ENCODE measurements around the gene FHIT. TPM values are rescaled to one million over a fixed set of nuclear protein-coding genes. Genes with fewer than 3 reads are reported as not detected.

The FHIT gene
- total RNA-seq, 2 experiments from 2014 or later = 9.6 to 9.7 TPM

- DNase-seq = no peak
- POLR2A ChIA-PET = no interaction called here
- Mint-ChIP-seq H3K27me3 (no peaks in the 10 kb centered on the region), H3K36me3 (ENCODE audit: low read depth) (no peaks in the 10 kb centered on the region), H3K27ac (no peak overlapping the region), H3K4me3 (no peak overlapping the region), H3K4me1 (peaks cover 7% of the 10 kb centered on the region), H3K9me3 (peaks cover 3% of the 10 kb centered on the region)
- CTCF ChIA-PET = no interaction called here
Measured at GRCh38 chr3:61108247-61109019, 142.8 kb downstream of the FHIT start.

- DNase-seq = no peak
- no peak overlapping the region for H3K27ac Mint-ChIP-seq
- H3K4me3 Mint-ChIP-seq = no peak overlapping the region
- H3K9me3 Mint-ChIP-seq = peaks cover 3% of the 10 kb centered on the region
- H3K27me3 Mint-ChIP-seq = no peaks in the 10 kb centered on the region
- no peaks in the 10 kb centered on the region for H3K4me1 Mint-ChIP-seq
- H3K36me3 Mint-ChIP-seq (ENCODE audit: low read depth) = no peaks in the 10 kb centered on the region
- ChIA-PET CTCF (interaction anchor here (0.6 kb wide), 1 partner anchor 17 kb away, joined by 3 read pairs; no protein-coding TSS in a partner anchor), POLR2A (no interaction called here)
Measured at GRCh38 chr3:61094608-61095007, 156.6 kb downstream of the FHIT start.

GRCh38 chr3:61093364-61093763, 157.9 kb downstream of the FHIT start:
- no peak overlapping the region for H3K27ac Mint-ChIP-seq
- no peak overlapping the region for H3K4me3 Mint-ChIP-seq
- CTCF ChIA-PET = no interaction called here
- POLR2A ChIA-PET = no interaction called here
- H3K9me3 Mint-ChIP-seq = peaks cover 3% of the 10 kb centered on the region
- DNase-seq = no peak
- H3K27me3 Mint-ChIP-seq = no peaks in the 10 kb centered on the region
- no peaks in the 10 kb centered on the region for H3K36me3 Mint-ChIP-seq (ENCODE audit: low read depth)
- no peaks in the 10 kb centered on the region for H3K4me1 Mint-ChIP-seq

- POLR2A ChIA-PET = no interaction called here
- no peak overlapping the region for H3K4me3 Mint-ChIP-seq
- DNase-seq = no peak
- H3K4me1 Mint-ChIP-seq = no peaks in the 10 kb centered on the region
- peaks cover 3% of the 10 kb centered on the region for H3K9me3 Mint-ChIP-seq
- H3K27me3 Mint-ChIP-seq = no peaks in the 10 kb centered on the region
- no peak overlapping the region for H3K27ac Mint-ChIP-seq
- no peaks in the 10 kb centered on the region for H3K36me3 Mint-ChIP-seq (ENCODE audit: low read depth)
- CTCF ChIA-PET = no interaction called here
Measured at GRCh38 chr3:61092870-61093269, 158.4 kb downstream of the FHIT start.

- DNase-seq = no peak
- Mint-ChIP-seq H3K4me3 (no peak overlapping the region), H3K4me1 (no peaks in the 10 kb centered on the region), H3K9me3 (peaks cover 2% of the 10 kb centered on the region), H3K27me3 (peaks cover 2% of the 10 kb centered on the region), H3K27ac (no peak overlapping the region), H3K36me3 (ENCODE audit: low read depth) (no peaks in the 10 kb centered on the region)
- POLR2A ChIA-PET = no interaction called here
- CTCF ChIA-PET = no interaction called here
Measured at GRCh38 chr3:61090389-61091169, 160.7 kb downstream of the FHIT start.

GRCh38 chr3:61087465-61087864, 163.8 kb downstream of the FHIT start:
- H3K4me1 Mint-ChIP-seq = no peaks in the 10 kb centered on the region
- H3K9me3 Mint-ChIP-seq = no peaks in the 10 kb centered on the region
- no peak overlapping the region for H3K4me3 Mint-ChIP-seq
- CTCF ChIA-PET = no interaction called here
- H3K36me3 Mint-ChIP-seq (ENCODE audit: low read depth) = no peaks in the 10 kb centered on the region
- H3K27me3 Mint-ChIP-seq = peaks cover 2% of the 10 kb centered on the region
- POLR2A ChIA-PET = no interaction called here
- DNase-seq = no peak
- H3K27ac Mint-ChIP-seq = no peak overlapping the region

- no peaks in the 10 kb centered on the region for H3K4me1 Mint-ChIP-seq
- no peak overlapping the region for H3K4me3 Mint-ChIP-seq
- H3K27ac Mint-ChIP-seq = no peak overlapping the region
- no peaks in the 10 kb centered on the region for H3K9me3 Mint-ChIP-seq
- POLR2A ChIA-PET = no interaction called here
- H3K27me3 Mint-ChIP-seq = no peaks in the 10 kb centered on the region
- no peak for DNase-seq
- H3K36me3 Mint-ChIP-seq (ENCODE audit: low read depth) = no peaks in the 10 kb centered on the region
- CTCF ChIA-PET = no interaction called here
Measured at GRCh38 chr3:61081554-61081953, 169.7 kb downstream of the FHIT start.

- Mint-ChIP-seq H3K4me1 (no peaks in the 10 kb centered on the region), H3K27me3 (no peaks in the 10 kb centered on the region), H3K36me3 (ENCODE audit: low read depth) (no peaks in the 10 kb centered on the region), H3K27ac (no peak overlapping the region), H3K4me3 (no peak overlapping the region), H3K9me3 (no peaks in the 10 kb centered on the region)
- no peak for DNase-seq
- ChIA-PET POLR2A (no interaction called here), CTCF (no interaction called here)
Measured at GRCh38 chr3:61080737-61081445, 170.4 kb downstream of the FHIT start.

- no peaks in the 10 kb centered on the region for H3K4me1 Mint-ChIP-seq
- no peaks in the 10 kb centered on the region for H3K27me3 Mint-ChIP-seq
- H3K36me3 Mint-ChIP-seq (ENCODE audit: low read depth) = no peaks in the 10 kb centered on the region
- CTCF ChIA-PET = no interaction called here
- no peak overlapping the region for H3K27ac Mint-ChIP-seq
- POLR2A ChIA-PET = no interaction called here
- H3K4me3 Mint-ChIP-seq = no peak overlapping the region
- no peak for DNase-seq
- H3K9me3 Mint-ChIP-seq = no peaks in the 10 kb centered on the region
Measured at GRCh38 chr3:61078048-61078752, 173.1 kb downstream of the FHIT start.

- ChIA-PET CTCF (no interaction called here), POLR2A (no interaction called here)
- H3K27me3 Mint-ChIP-seq = no peaks in the 10 kb centered on the region
- no peak overlapping the region for H3K4me3 Mint-ChIP-seq
- no peaks in the 10 kb centered on the region for H3K9me3 Mint-ChIP-seq
- no peak overlapping the region for H3K27ac Mint-ChIP-seq
- H3K4me1 Mint-ChIP-seq = no peaks in the 10 kb centered on the region
- H3K36me3 Mint-ChIP-seq (ENCODE audit: low read depth) = no peaks in the 10 kb centered on the region
- no peak for DNase-seq
Measured at GRCh38 chr3:61077551-61077950, 173.7 kb downstream of the FHIT start.

- H3K27ac Mint-ChIP-seq = no peak overlapping the region
- no peaks in the 10 kb centered on the region for H3K4me1 Mint-ChIP-seq
- H3K36me3 Mint-ChIP-seq (ENCODE audit: low read depth) = no peaks in the 10 kb centered on the region
- ChIA-PET CTCF (no interaction called here), POLR2A (no interaction called here)
- no peak overlapping the region for H3K4me3 Mint-ChIP-seq
- H3K9me3 Mint-ChIP-seq = no peaks in the 10 kb centered on the region
- DNase-seq = no peak
- no peaks in the 10 kb centered on the region for H3K27me3 Mint-ChIP-seq
Measured at GRCh38 chr3:61074783-61075182, 176.5 kb downstream of the FHIT start.

- Mint-ChIP-seq H3K27ac (no peak overlapping the region), H3K4me3 (no peak overlapping the region), H3K36me3 (ENCODE audit: low read depth) (no peaks in the 10 kb centered on the region), H3K9me3 (no peaks in the 10 kb centered on the region), H3K4me1 (no peaks in the 10 kb centered on the region), H3K27me3 (no peaks in the 10 kb centered on the region)
- DNase-seq = no peak
- CTCF ChIA-PET = no interaction called here
- POLR2A ChIA-PET = no interaction called here
Measured at GRCh38 chr3:61073566-61074165, 177.6 kb downstream of the FHIT start.

GRCh38 chr3:61068084-61068483, 183.2 kb downstream of the FHIT start:
- H3K27ac Mint-ChIP-seq = no peak overlapping the region
- peaks cover 5% of the 10 kb centered on the region for H3K9me3 Mint-ChIP-seq
- POLR2A ChIA-PET = no interaction called here
- CTCF ChIA-PET = no interaction called here
- no peaks in the 10 kb centered on the region for H3K27me3 Mint-ChIP-seq
- no peak for DNase-seq
- no peaks in the 10 kb centered on the region for H3K4me1 Mint-ChIP-seq
- no peak overlapping the region for H3K4me3 Mint-ChIP-seq
- H3K36me3 Mint-ChIP-seq (ENCODE audit: low read depth) = no peaks in the 10 kb centered on the region
